Peyer's patch (tissue), 4 donors: ENCODE results near the gene TMEM86B. TPM values are rescaled to one million over a fixed set of nuclear protein-coding genes. Genes with fewer than 3 reads are reported as not detected.

ENCODE experiments used
- DNase-seq, 3 donors: peaks; one replicate each; pipeline ENCODE4 v3.0.0-alpha.2; 2017 to 2019
- H3K27ac ChIP-seq, 4 donors: fragments of 200-600 bp; sonication (generic); one replicate each; pipeline ENCODE4 v1.5.1; 2016 to 2019
- H3K27me3 ChIP-seq, 2 donors: fragments of 200-600 bp; sonication (generic); one replicate each; pipeline ENCODE4 v1.5.1; 2019
- H3K36me3 ChIP-seq, 3 donors: fragments of 200-600 bp; sonication (generic); one replicate each; pipeline ENCODE4 v1.5.1; 2016 to 2019
- H3K4me1 ChIP-seq, 4 donors: fragments of 200-600 bp; sonication (generic); one replicate each; pipeline ENCODE4 v1.5.1; 2016 to 2019
- H3K4me3 ChIP-seq, 4 donors: fragments of 200-600 bp; sonication (generic); 1 replicate in 3 of 4; 2 replicates in 1 of 4; pipeline ENCODE4 v1.5.1; 2016 to 2019; ENCODE audit warnings: mild to moderate bottlenecking in 1 of 4
- H3K9me3 ChIP-seq, 4 donors: fragments of 200-600 bp; sonication (generic); one replicate each; pipeline ENCODE4 v1.5.1; 2016 to 2019; ENCODE audit warnings: mild to moderate bottlenecking in 1 of 4
- POLR2A ChIP-seq, 2 donors: fragments of 450-650 bp; IDR thresholded peaks; one replicate each; pipeline ENCODE4 v1.5.1; 2017; ENCODE audit warnings: antibody characterized with exemption in 2 of 2, mild to moderate bottlenecking in 2 of 2, moderate library complexity in 2 of 2
- total RNA-seq, 4 donors: library from RNA; depleted of rRNA; stranded (reverse); fragments of >200 nt; gene quantifications; one replicate each; pipeline ENCODE4 v1.1.0, GENCODE V29; 2016
- TF ChIP-seq, protein P1 (sequence below), 6 experiments: fragments of 450-650 bp in 4 of 6; fragments of 200-600 bp in 2 of 6; sonication (generic) in 1 of 6; IDR thresholded peaks; one replicate each; pipeline ENCODE4 v1.5.1; 2017 to 2019; ENCODE audit warnings: antibody characterized with exemption in 6 of 6, mild to moderate bottlenecking in 3 of 6, moderate library complexity in 1 of 6

TMEM86B gene
- 10 to 100 TPM in 3 of 4 donors, 1 to 10 TPM in 1; 9.1 to 39.8 (median 15.1) TPM for total RNA-seq

- Histone ChIP-seq H3K4me1 (peaks cover 0 to 22% (median 1%) of the 10 kb centered on the region in 4 donors), H3K4me3 (peak within 1 kb of the TSS in 2 of 4 donors; percentile 24 to 42), H3K27ac (peak within 1 kb of the TSS in 3 of 4 donors; percentile 32 to 74 (median 65)), H3K27me3 (no peaks in the 10 kb centered on the region), H3K9me3 (no peaks in the 10 kb centered on the region), H3K36me3 (peaks cover 0 to 70% (median 0%) of the 10 kb centered on the region in 3 donors)
- DNase-seq, result peak in 2 of 3 donors; percentile 77 to 79
- TF ChIP-seq, protein P1, sequence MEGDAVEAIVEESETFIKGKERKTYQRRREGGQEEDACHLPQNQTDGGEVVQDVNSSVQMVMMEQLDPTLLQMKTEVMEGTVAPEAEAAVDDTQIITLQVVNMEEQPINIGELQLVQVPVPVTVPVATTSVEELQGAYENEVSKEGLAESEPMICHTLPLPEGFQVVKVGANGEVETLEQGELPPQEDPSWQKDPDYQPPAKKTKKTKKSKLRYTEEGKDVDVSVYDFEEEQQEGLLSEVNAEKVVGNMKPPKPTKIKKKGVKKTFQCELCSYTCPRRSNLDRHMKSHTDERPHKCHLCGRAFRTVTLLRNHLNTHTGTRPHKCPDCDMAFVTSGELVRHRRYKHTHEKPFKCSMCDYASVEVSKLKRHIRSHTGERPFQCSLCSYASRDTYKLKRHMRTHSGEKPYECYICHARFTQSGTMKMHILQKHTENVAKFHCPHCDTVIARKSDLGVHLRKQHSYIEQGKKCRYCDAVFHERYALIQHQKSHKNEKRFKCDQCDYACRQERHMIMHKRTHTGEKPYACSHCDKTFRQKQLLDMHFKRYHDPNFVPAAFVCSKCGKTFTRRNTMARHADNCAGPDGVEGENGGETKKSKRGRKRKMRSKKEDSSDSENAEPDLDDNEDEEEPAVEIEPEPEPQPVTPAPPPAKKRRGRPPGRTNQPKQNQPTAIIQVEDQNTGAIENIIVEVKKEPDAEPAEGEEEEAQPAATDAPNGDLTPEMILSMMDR (IDR thresholded peaks at IDR 0.05), result no peak
- no peak for TF ChIP-seq POLR2A (IDR thresholded peaks at IDR 0.05)
Measured at GRCh38 chr19:55228403-55229031, at the start of gene TMEM86B. Gene TMEM86B (minus strand): TSS chr19:55228763. CDS start chr19:55228741, 22 bp downstream.

DNA sequence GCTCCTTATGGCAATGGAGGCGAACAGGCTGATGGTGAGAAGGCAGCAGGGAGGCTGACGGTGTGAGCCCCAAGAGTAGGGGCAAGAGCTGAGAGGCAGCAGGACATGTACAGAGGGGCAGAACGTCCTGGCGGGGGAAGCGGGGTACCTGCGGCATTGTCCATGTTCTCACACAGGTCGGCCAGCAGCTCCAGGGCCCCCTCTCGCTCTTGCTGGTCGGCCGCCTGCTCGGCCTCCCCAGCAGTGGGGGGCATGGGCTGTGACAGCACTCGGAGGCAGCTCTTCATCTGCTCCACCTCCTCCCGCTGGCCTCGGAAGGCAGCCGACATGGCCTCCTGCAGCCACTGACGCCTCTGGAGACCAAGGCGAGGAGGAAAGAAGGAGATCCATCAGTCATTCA lies 48.9 kb upstream of the TMEM86B start:
- TF ChIP-seq, protein P1 (IDR thresholded peaks at IDR 0.05), result no peak
- no peak for TF ChIP-seq POLR2A (IDR thresholded peaks at IDR 0.05)
- H3K27ac ChIP-seq, result peak overlapping the region in 1 of 4 donors; percentile 68
- H3K36me3 ChIP-seq, result peaks cover 0 to 21% (median 0%) of the 10 kb centered on the region in 3 donors
- H3K4me3 ChIP-seq, result no peak overlapping the region
- H3K27me3 ChIP-seq, result no peaks in the 10 kb centered on the region
- H3K9me3 ChIP-seq, result no peaks in the 10 kb centered on the region
- peaks cover 4 to 32% (median 21%) of the 10 kb centered on the region in 4 donors for H3K4me1 ChIP-seq
- no peak for DNase-seq

GRCh38 chr19:55276720-55277430 lies 48.3 kb upstream of the TMEM86B start:
- TF ChIP-seq, protein P1 (IDR thresholded peaks at IDR 0.05), result no peak
- no peak for TF ChIP-seq POLR2A (IDR thresholded peaks at IDR 0.05)
- Histone ChIP-seq H3K4me3 (no peak overlapping the region), H3K36me3 (peaks cover 0 to 26% (median 0%) of the 10 kb centered on the region in 3 donors), H3K27me3 (no peaks in the 10 kb centered on the region), H3K9me3 (no peaks in the 10 kb centered on the region), H3K4me1 (peaks cover 4 to 32% (median 21%) of the 10 kb centered on the region in 4 donors), H3K27ac (peak overlapping the region; percentile 36 to 68 (median 60))
- no peak for DNase-seq

GRCh38 chr19:55275851-55276719 lies 47.5 kb upstream of the TMEM86B start:
- Histone ChIP-seq H3K27ac (peak overlapping the region; percentile 36 to 68 (median 60)), H3K36me3 (peaks cover 0 to 32% (median 0%) of the 10 kb centered on the region in 3 donors), H3K27me3 (no peaks in the 10 kb centered on the region), H3K9me3 (no peaks in the 10 kb centered on the region), H3K4me1 (peaks cover 4 to 32% (median 21%) of the 10 kb centered on the region in 4 donors), H3K4me3 (no peak overlapping the region)
- peak in 2 of 3 donors; percentile 54 to 61 for DNase-seq
- TF ChIP-seq POLR2A (IDR thresholded peaks at IDR 0.05), result no peak
- TF ChIP-seq, protein P1 (IDR thresholded peaks at IDR 0.05), result no peak
